KOPT-K1 (cell line): ENCODE results near the gene THBS1.

ENCODE experiments used
- H3K27ac ChIP-seq: fragments of 200-600 bp; sonication (generic); 2 replicates; pipeline ENCODE4 v1.5.1; 2016; ENCODE audit warnings: antibody characterized with exemption, mild to moderate bottlenecking, low read depth, low read length; ENCODE audit not compliant: poor library complexity, severe bottlenecking
- H3K36me3 ChIP-seq: fragments of 200-600 bp; sonication (generic); 2 replicates; pipeline ENCODE4 v1.5.1; 2017; ENCODE audit warnings: antibody characterized with exemption, mild to moderate bottlenecking, low read length, moderate library complexity; ENCODE audit not compliant: insufficient read depth
- H3K9me3 ChIP-seq: fragments of 200-600 bp; sonication (generic); 2 replicates; pipeline ENCODE4 v1.5.1; 2017; ENCODE audit warnings: antibody characterized with exemption, low read length, mild to moderate bottlenecking; ENCODE audit not compliant: insufficient read depth, poor library complexity, severe bottlenecking

The THBS1 gene

GRCh38 chr15:39580485-39581241 is at the start of gene THBS1:
TSS of gene THBS1 (plus strand) at chr15:39581079. CDS start at chr15:39581858, 779 bp downstream.
- Histone ChIP-seq H3K9me3 (peaks cover 4% of the 10 kb centered on the region), H3K27ac (no peak within 1 kb of the TSS), H3K36me3 (no peaks in the 10 kb centered on the region)

- H3K27ac ChIP-seq, result no peak overlapping the region
- no peaks in the 10 kb centered on the region for H3K9me3 ChIP-seq
- no peaks in the 10 kb centered on the region for H3K36me3 ChIP-seq
Measured at GRCh38 chr15:39534996-39535395, 45.9 kb upstream of the THBS1 start.

GRCh38 chr15:39535466-39535865 is 45.4 kb upstream of the THBS1 start:
- Histone ChIP-seq H3K27ac (no peak overlapping the region), H3K9me3 (no peaks in the 10 kb centered on the region), H3K36me3 (no peaks in the 10 kb centered on the region)

- Histone ChIP-seq H3K27ac (no peak overlapping the region), H3K9me3 (no peaks in the 10 kb centered on the region), H3K36me3 (no peaks in the 10 kb centered on the region)
Measured at GRCh38 chr15:39538936-39539335, 41.9 kb upstream of the THBS1 start.

- peaks cover under 1% of the 10 kb centered on the region for H3K9me3 ChIP-seq
- H3K36me3 ChIP-seq, result no peaks in the 10 kb centered on the region
- no peak overlapping the region for H3K27ac ChIP-seq
Measured at GRCh38 chr15:39539466-39539865, 41.4 kb upstream of the THBS1 start.

- peaks cover 6% of the 10 kb centered on the region for H3K9me3 ChIP-seq
- no peaks in the 10 kb centered on the region for H3K36me3 ChIP-seq
- no peak overlapping the region for H3K27ac ChIP-seq
Measured at GRCh38 chr15:39539973-39540558, 40.8 kb upstream of the THBS1 start.

- Histone ChIP-seq H3K36me3 (no peaks in the 10 kb centered on the region), H3K9me3 (peaks cover 13% of the 10 kb centered on the region), H3K27ac (no peak overlapping the region)
Measured at GRCh38 chr15:39542385-39543065, 38.4 kb upstream of the THBS1 start.

- Histone ChIP-seq H3K27ac (no peak overlapping the region), H3K36me3 (no peaks in the 10 kb centered on the region), H3K9me3 (peaks cover 13% of the 10 kb centered on the region)
Measured at GRCh38 chr15:39543651-39544050, 37.2 kb upstream of the THBS1 start.

GRCh38 chr15:39546842-39547241 is 34.0 kb upstream of the THBS1 start:
- Histone ChIP-seq H3K9me3 (peaks cover 13% of the 10 kb centered on the region), H3K27ac (no peak overlapping the region), H3K36me3 (no peaks in the 10 kb centered on the region)

- Histone ChIP-seq H3K27ac (no peak overlapping the region), H3K9me3 (peaks cover 13% of the 10 kb centered on the region), H3K36me3 (no peaks in the 10 kb centered on the region)
Measured at GRCh38 chr15:39548561-39548960, 32.3 kb upstream of the THBS1 start.

- Histone ChIP-seq H3K27ac (no peak overlapping the region), H3K36me3 (no peaks in the 10 kb centered on the region), H3K9me3 (peaks cover 8% of the 10 kb centered on the region)
Measured at GRCh38 chr15:39549912-39550311, 31.0 kb upstream of the THBS1 start.

GRCh38 chr15:39551476-39551875 is 29.4 kb upstream of the THBS1 start:
- no peaks in the 10 kb centered on the region for H3K9me3 ChIP-seq
- H3K27ac ChIP-seq, result no peak overlapping the region
- H3K36me3 ChIP-seq, result no peaks in the 10 kb centered on the region

- H3K36me3 ChIP-seq, result no peaks in the 10 kb centered on the region
- no peak overlapping the region for H3K27ac ChIP-seq
- no peaks in the 10 kb centered on the region for H3K9me3 ChIP-seq
Measured at GRCh38 chr15:39552556-39552955, 28.3 kb upstream of the THBS1 start.

- Histone ChIP-seq H3K27ac (no peak overlapping the region), H3K36me3 (no peaks in the 10 kb centered on the region), H3K9me3 (no peaks in the 10 kb centered on the region)
Measured at GRCh38 chr15:39553947-39554693, 26.8 kb upstream of the THBS1 start.
